Hepatic stellate cell (primary cell): ENCODE results near the gene CISD2.
"Not testable (repeated sequence)": the region's sequence is repeated elsewhere in the genome, so short reads cannot be mapped to it uniquely, and the experiment has no call there.

ENCODE experiments used
- DNase-seq: peaks from one replicate; pipeline ENCODE4 v3.0.0; 2011; ENCODE audit warnings: low spot score

Gene CISD2

GRCh38 chr4:102919697-102920096 lies 50.9 kb downstream of the CISD2 start:
- DNase-seq = not testable (repeated sequence)

DNA sequence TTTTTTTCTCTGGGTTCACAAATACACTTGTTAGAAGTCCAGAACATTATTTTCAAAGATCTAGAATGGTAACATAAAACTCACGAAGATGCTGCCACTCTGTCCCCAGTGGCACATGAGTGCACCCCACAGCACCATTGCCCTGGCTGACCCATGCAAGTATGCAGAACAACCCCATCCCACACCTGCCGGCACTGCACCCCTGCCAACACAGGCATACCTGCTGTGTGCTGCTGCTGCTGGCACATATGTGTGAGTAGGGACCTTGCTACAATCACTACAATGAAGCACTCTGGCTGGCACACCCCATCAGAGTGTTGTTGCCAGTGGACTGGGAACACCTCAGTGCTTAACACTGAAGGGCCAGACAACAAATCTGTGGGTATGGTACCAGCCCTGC lies 66.9 kb downstream of the CISD2 start:
- no peak for DNase-seq

- DNase-seq = not testable (repeated sequence)
These were observed 69.3 kb downstream of the CISD2 start for GRCh38 chr4:102938063-102938462.
